CD4-positive, alpha-beta T cell treated with Interferon gamma for 1 hour (primary cell): Measurements from ENCODE around the gene PPARA.

Source experiments
- DNase-seq: peaks from one replicate; pipeline ENCODE4 v3.0.0-alpha.2; 2020

PPARA gene

GRCh38 chr22:46150034-46150654, at the start of gene PPARA:
Gene PPARA, plus strand, starts transcription at chr22:46150526. Its CDS starts 47,858 bp downstream, at chr22:46198384.
- peak; percentile 88 for DNase-seq

- no peak for DNase-seq
Observed at GRCh38 chr22:46102159-46102558, 48.2 kb upstream of the PPARA start.

DNA sequence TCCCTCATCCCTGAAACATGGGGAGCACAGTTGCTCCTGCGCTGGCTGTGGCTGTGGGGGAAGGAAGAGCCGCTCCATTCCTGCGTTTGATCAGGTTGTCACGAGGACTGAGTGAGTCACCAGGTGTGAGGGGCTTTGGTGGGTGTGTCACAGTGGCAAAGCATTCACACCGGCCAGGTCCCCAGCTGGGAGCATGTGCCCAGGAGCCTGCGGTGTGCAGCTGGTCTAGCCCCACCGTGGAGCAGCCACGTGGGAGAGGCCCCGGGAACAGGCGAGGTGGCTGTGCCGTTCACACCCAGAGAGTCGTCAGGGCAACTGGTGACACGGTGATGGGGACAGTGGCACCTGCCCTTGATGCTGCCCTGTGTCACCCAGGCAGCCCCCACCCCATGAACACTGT, 47.6 kb upstream of the PPARA start:
- DNase-seq = no peak

DNA sequence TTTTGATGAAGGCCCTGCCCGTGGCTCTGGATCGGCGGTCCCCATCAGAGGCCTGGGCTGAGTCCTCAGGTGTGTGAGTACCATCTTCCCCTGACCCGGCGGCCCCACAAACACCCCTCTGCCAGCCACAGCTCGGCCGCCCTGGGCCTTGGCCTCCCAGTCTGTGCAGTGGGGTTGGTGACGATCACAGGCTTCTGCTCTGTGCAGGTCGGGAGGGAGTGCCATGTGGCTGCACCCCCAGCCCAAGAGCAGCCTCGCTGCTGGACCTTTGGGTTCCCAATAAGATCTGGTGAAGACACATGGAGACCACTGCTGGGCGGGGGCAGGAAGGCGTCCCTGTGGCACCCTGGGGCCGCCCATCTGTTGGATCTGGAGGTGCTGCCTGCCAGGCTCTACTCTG, 47.1 kb upstream of the PPARA start:
- DNase-seq = no peak

DNA sequence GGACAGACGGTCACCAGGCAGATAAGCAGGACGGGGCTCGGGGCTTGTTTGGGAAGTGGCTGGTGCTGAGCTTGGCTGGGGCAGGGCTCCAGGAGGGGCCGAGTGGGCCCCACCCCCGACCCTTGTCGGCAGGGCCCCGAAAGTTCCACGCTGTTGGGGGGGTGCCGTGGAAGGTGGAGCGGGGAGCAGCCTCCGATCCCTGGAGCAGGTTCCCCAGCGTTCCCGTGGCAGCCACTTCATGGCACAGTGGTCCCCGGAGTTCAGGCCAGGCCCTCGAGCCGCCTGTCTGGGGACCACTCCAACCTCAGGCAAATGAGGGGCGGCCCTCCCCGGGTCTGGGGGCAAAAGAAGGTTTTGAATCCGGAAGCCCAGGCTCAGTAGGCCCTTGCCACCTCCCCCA, 46.7 kb upstream of the PPARA start:
- DNase-seq = no peak

DNA sequence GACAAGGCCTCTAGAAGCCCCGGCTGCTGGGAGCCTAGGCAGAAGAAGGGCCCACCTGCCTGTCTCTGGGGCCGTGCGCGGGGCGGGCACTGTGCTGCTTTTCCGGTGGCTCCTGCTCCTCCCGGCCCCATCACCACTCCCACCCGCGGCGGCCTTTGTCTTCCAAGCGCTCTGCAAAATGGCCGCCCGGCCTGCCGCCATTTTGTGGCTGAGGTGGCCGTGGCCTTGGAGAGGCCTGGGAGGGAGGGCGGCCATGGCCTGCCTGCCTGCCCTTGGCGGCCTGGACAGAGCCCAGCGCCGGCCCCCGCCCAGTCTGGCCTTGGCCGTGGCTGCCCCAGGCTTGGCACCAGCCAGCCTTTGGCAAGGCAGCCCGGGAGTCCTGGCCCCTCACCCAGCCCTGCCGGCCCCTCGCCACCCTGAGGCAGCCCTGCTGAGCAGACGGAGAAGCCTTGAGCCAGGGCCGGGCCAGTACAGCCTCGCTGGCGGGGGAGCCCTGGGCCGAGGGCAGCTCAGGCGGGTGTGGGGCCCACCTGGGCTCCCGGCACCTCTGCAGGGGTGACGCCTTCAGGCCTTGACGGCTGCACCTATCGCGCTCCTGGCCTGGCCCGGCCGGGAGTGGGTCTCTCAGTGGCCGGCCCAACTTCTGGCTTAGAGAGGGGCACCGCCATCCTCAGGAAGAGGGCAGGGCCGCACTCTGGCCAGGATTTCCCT, 46.0 kb upstream of the PPARA start:
- DNase-seq = no peak

GRCh38 chr22:46104881-46105493, 45.3 kb upstream of the PPARA start:
- DNase-seq = no peak

DNA sequence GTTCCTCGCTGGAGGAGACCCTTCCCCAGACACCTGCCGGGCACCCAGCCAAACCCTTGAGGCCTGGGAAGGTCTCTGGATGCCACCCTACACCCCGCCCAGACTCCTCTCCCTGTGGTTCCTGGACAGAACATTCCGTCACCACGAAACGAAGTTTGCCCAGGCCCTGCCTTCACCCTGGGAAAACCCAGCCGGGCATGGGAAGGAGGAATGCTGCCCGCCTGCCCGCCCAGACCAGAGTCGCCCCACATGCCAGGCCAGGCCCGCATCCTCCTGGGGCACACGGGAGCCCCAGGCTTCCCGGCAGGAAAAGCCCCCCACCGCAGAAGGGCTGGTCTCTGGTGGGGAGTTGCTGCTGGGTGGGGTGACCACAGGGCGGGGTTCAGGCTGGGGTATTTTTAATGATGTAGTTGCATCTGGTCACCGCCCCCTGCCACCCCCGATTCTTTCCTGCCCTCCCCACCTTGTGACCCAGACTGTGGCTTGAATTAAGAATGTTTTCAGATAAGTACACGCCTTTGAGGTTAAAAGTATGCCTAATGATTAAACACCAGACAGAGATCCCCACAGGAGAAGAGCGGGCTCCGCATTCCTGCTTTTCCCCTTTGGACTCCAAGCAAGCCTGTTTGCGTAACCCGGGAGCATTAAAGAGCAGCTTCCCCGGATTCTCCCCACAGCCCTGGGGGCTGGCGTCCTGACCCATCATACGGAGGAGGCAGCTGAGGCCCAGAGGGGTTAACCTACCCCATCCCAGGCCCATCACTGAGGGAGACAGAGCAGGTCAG, 44.6 kb upstream of the PPARA start:
- no peak for DNase-seq

DNA sequence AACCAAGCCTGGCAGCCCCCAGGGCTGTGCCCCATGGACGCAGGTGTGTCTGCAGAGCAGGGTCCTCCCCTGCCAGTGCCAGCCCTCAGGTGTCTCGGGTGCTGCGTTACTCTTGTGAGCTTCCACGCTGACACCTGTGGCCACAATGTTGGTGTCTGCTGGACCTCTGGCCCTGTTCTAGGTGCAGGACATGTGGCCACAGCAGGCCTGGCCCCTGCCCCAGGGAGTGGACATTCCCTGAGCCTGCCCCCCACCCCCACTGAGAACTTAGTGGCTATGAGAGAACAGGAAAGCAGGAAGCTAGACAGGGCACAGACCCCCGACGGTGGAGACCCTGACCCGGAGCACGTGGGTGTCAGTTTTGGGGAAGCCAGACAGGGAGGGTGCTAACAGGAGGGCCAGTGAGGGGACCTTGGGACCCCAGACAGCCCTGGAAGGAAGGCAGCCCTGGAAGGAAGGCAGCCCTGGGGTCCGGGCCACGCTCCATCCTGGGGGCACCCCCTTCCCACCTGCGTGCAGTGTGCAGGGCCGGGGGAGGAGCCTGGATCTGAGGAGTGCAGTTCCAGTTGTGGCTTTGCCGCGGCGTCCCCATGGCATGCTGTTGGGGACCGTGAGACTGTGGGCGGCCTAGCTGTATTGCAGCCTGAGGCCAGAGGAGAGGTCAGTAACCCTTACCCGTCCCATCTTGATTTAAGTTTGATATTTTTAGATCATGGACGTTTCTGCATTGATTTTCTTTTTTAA, 43.9 kb upstream of the PPARA start:
- no peak for DNase-seq

- DNase-seq = no peak
Observed at GRCh38 chr22:46107089-46107664, 43.1 kb upstream of the PPARA start.

GRCh38 chr22:46107753-46108563, 42.4 kb upstream of the PPARA start:
- DNase-seq = no peak

DNA sequence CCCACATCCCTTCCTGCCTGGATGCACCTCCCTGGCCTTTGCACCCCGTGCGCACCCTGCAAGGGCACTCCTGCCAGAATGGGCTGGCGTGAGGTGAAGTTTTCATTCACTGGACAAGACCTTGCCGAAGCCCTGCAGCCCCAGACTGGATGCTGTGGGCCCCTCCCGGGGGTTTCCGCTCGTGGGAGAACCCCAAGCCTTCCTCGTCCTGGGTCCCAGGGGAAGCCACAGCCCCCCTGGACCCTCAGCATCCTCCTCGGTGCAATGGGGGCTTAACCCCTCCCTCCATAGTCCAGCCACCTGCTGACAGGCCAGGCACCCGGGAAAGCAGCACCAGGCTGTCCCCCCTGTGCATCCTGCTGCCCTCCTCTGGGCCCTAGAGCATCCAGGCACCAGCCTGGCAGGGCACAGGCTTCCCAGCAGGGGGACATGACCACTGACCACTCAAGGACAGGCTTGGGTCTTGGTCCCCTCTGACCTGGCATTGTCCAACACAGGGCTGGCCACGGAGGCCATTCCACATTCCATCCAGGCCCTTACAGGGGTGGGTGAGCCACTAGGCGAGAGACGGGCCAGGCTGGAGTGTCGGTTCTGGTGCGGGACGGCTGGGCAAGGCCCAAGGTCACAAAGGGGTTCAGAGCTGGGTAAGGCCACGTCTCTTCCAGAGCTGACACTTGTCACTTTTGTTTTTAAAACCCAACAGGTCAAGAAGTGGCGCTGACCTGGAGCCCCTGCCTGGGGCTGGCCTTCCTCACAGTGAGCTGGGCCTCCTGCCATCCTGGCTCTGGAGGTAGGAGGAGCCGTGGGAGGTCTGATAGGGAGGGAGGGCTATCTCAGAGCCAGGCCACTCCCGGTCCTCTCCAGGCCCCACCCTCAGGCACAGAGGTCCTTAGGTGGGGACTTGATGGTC, 41.5 kb upstream of the PPARA start:
- DNase-seq = no peak

- no peak for DNase-seq
Observed at GRCh38 chr22:46109474-46110003, 40.8 kb upstream of the PPARA start.

- no peak for DNase-seq
Observed at GRCh38 chr22:46110215-46110614, 40.1 kb upstream of the PPARA start.

- no peak for DNase-seq
Observed at GRCh38 chr22:46111645-46112306, 38.5 kb upstream of the PPARA start.

DNA sequence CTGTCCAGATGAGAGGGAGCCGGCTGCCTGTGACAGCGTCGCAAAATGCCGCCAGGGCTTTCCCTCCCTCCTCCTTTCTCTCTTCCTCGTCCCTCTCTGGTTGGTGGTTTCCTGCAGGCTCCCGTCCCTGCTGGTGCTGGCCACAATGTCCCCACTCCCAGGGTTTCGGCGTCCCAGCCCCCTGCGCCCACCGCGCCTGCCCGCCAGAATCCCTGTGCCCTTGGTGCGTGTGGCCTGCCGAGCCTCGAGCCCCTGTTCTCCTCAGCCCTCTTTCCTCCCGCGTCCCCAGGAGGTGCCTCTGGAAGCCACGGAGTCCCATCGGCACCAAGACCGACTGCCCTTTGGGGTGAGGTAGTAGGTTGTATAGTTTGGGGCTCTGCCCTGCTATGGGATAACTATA, 37.9 kb upstream of the PPARA start:
- no peak for DNase-seq

- DNase-seq = no peak
Observed at GRCh38 chr22:46113110-46113909, 37.0 kb upstream of the PPARA start.

GRCh38 chr22:46113910-46114517, 36.3 kb upstream of the PPARA start:
- DNase-seq = no peak
